GM18505 (cell line): Measurements from ENCODE around the gene KLHL33.

Experiments
- ATAC-seq: cut with Tn5 transposase; IDR thresholded peaks from one replicate; pipeline ENCODE4 v1.9.1; 2021; ENCODE audit not compliant: unreplicated experiment
- POLR2A ChIP-seq: IDR thresholded peaks from 4 replicates; pipeline ENCODE4 v1.6.1; 2011; ENCODE audit warnings: borderline replicate concordance; ENCODE audit not compliant: insufficient read depth, insufficient read length; ENCODE audit errors: extremely low read depth

KLHL33 gene, protein sequence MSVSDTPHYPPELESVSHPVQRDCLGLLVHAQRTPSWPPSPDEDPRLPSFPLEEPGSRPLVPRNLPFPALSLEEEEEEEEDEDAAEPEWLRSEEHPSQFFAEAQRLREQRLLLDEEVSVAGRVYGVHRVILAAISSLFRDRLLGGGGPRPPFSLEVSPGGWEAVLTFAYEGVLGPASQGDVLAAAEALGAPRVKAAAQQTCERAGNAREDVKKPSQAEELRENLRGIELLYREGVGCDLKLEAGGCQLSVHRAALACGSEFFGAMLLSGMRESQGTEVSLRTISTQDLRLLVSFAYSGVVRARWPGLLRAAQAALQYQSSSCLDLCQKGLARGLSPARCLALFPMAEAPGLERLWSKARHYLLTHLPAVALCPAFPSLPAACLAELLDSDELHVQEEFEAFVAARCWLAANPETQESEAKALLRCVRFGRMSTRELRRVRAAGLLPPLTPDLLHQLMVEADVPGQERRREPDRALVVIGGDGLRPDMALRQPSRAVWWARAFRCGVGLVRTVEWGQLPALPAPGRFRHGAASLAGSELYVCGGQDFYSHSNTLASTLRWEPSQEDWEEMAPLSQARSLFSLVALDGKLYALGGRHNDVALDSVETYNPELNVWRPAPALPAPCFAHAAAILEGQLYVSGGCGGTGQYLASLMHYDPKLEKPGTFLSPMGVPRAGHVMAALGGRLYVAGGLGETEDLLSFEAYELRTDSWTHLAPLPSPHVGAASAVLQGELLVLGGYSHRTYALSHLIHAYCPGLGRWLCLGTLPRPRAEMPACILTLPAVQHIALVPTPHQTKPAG

DNA sequence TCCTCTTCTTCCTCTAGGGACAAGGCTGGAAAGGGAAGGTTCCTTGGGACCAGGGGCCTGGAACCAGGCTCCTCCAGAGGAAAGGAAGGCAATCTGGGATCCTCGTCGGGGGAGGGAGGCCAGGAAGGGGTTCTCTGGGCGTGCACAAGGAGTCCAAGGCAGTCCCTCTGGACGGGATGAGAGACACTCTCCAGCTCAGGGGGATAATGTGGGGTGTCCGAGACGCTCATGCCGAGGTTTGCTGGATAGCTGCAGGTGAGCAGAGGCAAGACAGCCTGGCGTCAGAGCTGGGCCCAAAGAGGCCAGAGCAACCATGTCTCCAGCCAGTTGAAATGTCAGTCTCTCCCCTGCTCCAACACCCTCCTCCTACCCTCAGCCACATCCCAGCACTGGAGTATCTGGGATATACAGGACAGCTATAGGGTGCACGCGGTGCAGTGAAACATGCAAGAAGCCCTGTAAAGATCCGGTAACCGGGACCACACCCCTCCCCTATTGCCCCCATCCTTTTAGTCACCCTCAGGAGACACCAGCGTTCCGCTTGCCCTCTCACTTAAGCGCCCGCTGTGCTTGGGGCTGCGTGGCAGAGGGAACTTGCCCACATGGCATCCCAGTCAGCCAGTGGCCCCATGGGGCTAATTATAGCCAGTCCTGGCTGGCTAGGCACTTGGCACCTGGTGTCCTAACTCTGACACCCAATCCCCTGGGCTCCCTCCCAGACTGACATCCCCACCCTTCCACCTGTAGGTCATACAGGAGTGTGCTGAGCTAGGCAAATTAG lies at the start of gene KLHL33:
Gene KLHL33 (minus strand): TSS at position 585 of the 781 bp plus-strand sequence. CDS start 355 bp downstream, at position 230.
- no peak for ATAC-seq

DNA sequence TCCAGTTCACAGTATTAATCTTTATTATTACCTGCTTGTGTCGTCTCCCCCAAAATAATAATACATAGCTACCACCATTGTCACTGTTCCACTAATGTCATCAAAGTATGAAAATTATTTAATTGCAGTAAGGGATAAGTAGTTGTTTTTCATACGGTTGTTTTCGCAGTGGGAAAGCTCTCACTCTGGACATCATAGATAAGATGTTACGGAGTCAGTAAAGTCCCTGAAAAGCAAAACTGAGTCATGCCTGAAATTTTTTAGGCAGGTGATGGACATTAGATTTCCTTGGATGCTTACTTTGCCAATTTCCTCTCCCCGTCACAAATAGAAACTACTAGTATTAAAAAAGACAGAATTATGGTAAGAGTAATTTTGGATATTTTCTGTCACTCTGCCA lies 46.4 kb upstream of the KLHL33 start:
- TF ChIP-seq POLR2A = no peak
- no peak for ATAC-seq

More for the DNA sequence above, at the start of gene KLHL33:
- no peak for TF ChIP-seq POLR2A

DNA sequence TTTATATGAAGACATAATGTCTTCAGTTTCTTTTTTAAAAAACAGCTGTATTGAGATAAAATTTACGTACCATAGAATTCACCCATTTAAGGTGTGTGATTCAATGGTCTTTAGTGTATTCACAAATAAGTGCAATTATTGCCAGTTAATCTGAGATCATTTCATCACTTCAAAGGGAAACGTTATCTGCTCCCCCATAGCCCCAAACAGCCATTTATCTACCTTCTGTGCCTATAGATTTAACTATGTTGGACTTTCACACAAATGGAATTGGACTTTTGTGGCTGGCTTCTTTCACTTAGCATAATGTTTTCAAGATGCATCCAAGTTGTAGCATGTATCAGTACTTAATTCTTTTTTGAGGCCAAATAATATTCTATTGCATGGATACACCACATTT lies 42.9 kb upstream of the KLHL33 start:
- no peak for TF ChIP-seq POLR2A
- no peak for ATAC-seq

DNA sequence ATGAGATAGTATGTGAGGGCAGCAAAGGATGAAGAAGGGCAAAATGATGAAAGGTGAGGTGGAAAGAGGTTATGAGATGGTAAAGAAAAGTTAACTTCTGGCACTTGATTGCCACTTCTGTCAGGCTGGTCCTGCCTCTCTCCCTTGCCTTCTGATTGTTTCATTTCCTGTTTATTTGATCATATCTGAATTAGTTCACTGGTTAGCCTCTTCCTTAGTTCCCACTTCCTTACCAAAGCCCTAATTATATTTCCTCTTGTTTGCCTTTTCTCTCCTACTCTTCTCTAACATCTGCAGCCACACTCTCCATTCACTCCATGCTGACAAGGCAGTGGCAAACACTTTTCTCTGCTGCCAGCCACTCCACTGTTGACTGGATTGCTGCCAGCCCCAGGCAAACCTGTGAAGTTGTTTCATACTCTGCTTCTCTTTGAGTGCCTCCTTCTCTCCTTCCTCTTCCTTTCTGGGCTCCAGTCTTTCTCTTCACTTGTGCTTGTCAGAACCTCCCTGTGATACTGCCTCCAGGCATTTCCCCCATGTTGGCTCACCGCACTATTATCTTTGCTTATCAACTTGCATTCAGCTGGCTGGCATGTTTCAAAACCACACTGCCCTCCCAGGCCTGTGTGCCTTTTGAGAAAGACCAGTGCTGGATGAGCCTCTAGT lies 41.4 kb upstream of the KLHL33 start:
- TF ChIP-seq POLR2A = no peak
- no peak for ATAC-seq

DNA sequence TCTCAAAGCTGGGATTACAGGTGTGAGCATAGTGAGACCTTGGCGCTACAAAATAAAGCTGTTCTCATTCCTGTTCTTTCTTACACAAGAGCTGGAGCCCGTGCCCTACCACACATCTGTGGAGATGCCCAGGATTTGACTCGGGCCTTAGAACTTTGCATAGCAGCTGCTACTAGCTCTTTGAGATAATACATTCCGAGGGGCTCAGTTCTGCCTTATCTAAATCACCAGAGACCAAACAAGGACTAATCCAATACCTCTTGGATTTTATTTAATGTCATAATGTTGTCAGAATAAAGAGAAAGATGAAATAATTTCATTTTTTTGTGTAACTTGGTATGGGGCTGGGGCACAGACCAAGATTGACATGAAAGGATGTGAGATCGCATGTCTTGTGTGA lies 40.8 kb upstream of the KLHL33 start:
- no peak for ATAC-seq
- TF ChIP-seq POLR2A = no peak

DNA sequence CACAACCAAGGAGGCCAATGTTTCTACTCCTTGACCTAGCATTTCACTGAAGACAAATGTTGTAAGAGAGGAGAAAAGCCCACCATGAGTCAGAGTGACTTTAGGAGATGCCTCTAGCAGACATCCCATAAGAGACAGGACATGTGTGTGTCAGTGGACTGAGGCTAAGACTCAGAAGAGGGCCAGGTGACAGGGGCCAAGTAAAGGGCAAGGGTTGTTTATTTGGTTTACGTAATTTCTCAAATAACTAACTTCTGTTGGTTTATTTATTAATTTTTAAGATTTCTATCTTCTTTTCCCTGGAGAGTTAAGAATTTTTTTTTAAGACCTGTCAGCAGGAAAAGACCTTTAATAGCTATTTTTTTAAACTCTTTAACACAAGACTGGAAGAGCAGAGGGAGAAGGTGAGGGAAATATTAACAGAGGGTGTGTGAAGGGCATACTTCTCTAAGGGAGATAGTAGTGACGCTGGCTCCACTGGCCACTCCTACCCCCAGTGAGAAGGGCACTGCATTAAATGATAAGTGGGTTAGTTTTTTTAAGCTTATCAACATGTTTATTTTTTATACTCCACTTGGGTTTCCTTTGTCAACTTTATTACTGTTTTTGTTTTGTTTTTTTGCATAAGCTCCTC lies 36.7 kb upstream of the KLHL33 start:
- ATAC-seq = no peak
- TF ChIP-seq POLR2A = no peak

DNA sequence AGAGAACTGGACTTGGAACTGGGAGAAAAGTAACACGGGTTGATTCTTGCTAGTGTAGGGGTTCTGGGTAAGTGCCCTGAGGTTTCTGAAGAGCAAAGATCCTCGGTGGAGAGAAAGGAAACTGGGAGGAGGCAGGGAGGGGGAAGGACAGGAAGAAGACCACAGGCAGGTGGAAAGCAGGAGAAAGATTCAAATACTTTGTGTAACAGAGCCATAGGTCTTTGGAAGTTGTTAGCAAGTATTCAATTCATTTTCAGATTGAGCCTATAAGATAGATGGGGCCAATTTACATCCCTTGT lies 34.6 kb upstream of the KLHL33 start:
- no peak for ATAC-seq
- no peak for TF ChIP-seq POLR2A

DNA sequence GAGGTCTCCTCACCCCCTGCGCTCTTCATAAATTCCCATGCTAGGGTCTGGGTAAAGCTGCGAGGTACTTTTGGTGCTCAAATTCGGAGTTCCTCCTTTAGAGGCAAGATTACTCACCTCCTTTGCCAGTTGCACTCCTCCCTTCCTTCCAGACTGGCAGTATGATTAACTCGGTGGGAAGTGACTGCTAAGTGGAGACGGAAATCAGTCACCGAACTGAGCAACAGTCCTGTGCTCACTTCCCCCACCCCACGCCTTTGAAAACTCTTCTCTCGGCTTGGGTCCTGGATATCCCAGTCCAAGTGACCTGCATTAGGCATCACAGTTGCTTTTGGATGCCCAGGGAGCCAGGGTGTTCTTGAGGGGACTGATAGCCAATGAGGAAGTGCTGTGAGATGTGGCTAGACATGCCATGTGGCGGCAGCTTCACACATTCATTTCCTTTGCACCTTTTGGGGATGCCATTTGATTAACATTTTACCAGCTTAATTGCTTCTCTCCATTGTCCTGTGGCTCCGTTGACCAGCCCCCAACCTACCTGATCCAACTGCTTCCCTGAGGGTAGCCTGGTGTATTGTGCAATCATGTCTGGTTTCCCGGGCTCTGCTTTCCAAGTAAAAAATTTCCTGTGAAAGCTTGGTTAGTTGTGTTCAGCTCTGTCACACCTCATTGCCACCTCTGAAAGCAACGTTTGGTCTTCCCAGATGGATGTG lies 34.1 kb upstream of the KLHL33 start:
- no peak for TF ChIP-seq POLR2A
- ATAC-seq = peak; percentile 39

DNA sequence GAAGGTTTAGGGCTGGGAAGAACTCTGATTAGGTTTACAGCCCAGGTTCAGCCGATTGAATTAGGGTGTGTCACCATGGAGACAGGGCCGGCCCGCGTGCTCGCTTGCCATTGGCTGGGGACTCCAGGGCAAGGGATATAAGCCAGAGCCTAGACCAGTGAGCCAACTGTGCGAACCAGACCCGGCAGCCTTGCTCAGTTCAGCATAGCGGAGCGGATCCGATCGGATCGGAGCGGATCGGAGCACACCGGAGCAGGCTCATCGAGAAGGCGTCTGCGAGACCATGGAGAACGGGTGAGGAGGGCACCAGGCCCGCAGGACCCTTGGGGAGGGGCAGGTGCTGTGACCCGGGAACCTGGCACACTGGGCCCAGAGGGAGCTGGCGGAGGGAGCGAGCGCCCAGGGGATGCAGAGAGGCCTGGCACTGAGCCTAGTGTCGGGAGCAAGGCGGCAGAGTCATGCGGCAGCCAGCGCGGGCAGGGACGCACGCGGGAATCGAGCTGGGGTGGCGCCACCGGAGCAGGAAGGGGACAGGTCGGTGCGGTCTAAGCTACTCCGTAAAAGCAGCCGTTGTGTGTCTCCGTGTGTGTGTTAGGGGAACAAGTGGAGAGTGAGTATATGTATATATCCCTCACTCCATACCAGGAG lies 33.4 kb upstream of the KLHL33 start, which contains the start of gene PNP:
Gene PNP (plus strand): TSS at position 165 of the 648 bp plus-strand sequence. CDS start 119 bp downstream, at position 284.
- peak; percentile 100 for TF ChIP-seq POLR2A
- ATAC-seq = peak; percentile 94

DNA sequence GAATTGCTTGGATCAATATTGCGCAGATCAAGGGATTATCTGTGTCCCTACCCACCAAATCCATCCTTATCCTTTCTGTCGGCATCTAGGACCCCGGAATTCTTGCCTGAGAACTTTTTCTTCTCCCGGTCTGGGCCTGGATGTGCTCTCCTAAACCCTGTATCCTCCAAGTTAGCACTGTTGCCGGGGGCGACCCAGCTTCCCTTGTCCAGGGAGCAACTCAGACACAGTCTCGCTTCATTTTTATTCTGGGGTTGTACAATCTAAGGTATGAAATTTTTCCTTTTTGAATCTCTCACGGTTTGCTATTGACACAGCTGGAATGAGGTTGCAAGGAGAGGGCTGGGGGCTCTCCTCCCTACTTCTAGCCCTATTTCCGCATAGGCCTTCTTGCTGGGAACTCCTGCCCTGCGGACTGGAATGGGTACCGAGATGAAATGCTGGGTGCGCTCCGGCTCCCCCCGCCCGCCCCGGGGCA lies 32.8 kb upstream of the KLHL33 start:
- no peak for TF ChIP-seq POLR2A
- peak; percentile 6 for ATAC-seq
